Frontal cortex (tissue), 4 donors: ENCODE measurements around the gene STAC2. TPM values are rescaled to one million over a fixed set of nuclear protein-coding genes. Genes with fewer than 3 reads are reported as not detected.
"Not testable (repeated sequence)": the region's sequence is repeated elsewhere in the genome, so short reads cannot be mapped to it uniquely, and the experiment has no call there.

ENCODE experiments used
- DNase-seq, 2 donors: peaks; one replicate each; pipeline ENCODE4 v3.0.0; 2012; ENCODE audit warnings: low spot score in 2 of 2
- FAIRE-seq: peaks from 2 replicates; lab custom pipeline; 2012; peaks lifted over from hg19 to GRCh38; lab: Jason Lieb, UNC
- total RNA-seq: library from RNA; depleted of rRNA; stranded (reverse); fragments of >200 nt; gene quantifications from one replicate; pipeline ENCODE4 v1.2.3, GENCODE V29; 2014
- donor health status: control.
- donor health status: control.
- donor health status: control.

Gene STAC2, protein sequence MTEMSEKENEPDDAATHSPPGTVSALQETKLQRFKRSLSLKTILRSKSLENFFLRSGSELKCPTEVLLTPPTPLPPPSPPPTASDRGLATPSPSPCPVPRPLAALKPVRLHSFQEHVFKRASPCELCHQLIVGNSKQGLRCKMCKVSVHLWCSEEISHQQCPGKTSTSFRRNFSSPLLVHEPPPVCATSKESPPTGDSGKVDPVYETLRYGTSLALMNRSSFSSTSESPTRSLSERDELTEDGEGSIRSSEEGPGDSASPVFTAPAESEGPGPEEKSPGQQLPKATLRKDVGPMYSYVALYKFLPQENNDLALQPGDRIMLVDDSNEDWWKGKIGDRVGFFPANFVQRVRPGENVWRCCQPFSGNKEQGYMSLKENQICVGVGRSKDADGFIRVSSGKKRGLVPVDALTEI
- under 0.01 TPM for total RNA-seq

DNA sequence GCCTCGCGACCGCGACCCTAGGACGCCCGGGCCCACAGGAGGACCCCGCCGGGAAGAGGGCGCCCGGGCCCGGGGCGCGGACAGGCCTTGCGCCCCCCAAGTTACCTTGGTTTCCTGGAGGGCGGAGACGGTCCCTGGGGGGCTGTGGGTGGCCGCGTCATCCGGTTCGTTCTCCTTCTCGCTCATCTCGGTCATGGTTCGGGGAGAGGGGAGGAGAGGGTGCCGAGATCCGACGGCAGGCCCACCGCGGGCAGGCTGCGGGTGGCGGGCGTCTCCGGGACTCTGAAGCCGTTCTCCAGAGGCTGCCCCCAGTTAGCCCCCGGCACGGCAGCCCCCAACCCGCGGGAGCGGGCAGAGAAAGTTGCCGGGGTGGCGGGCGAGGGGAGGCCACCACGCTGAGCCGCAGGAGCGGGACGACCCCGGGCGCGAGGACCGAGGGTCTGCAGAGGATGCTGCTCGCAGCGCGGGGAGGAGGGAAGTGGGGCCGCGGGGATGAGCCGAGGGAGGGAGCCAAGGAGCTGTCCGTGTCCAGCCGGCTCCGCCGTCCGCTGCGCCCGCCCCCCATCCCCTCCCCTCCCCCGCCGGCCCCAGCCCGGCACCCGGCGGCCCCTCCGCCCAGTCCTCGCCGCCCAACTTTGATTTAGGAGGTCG is at the start of gene STAC2:
Gene STAC2 (minus strand): TSS at position 638 of the 651 bp plus-strand sequence. CDS start 443 bp downstream, at position 195.
- DNase-seq (no peak), FAIRE-seq (no peak)

DNA sequence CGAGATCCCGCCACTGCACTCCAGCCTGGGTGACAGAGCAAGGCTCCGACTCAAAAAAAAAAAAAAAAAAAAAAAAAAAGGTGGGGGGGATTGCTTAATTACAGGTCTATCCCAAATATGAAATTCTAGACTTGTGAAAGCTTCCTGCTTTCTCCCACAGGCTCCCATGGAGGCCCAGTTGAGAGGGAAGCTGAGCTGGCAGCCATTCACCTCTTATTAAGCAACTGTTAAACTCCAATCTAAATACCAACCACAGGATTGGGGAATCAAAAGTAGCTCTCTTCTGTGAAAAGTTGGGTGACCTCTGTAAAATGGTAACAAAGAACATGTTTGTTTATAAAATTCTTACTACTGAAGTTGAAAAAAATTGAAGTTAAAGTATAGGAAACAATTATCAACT is 45.8 kb upstream of the STAC2 start:
- no peak for FAIRE-seq

DNA sequence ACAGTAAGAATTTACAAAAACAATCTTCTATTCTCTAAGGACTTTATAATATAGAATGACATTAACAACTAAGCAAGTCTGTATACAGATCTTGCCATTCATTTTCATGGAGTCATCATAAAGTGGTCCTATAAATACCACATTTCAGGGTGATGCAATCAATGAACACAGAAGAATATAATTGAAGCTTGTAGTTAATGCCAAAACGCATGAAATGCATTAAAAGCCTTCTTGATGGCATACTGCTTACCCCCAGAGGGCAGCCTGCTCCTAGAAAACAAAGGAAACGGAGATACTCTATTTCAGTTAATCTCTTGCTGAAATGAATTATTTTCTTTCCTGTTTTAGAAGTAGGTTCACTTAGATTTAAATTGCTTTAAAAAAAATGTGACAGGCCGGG is 45.2 kb upstream of the STAC2 start:
- DNase-seq = peak in 1 of 2 donors; percentile 12
- no peak for FAIRE-seq

More for the DNA sequence above, 45.8 kb upstream of the STAC2 start:
- DNase-seq = no peak

DNA sequence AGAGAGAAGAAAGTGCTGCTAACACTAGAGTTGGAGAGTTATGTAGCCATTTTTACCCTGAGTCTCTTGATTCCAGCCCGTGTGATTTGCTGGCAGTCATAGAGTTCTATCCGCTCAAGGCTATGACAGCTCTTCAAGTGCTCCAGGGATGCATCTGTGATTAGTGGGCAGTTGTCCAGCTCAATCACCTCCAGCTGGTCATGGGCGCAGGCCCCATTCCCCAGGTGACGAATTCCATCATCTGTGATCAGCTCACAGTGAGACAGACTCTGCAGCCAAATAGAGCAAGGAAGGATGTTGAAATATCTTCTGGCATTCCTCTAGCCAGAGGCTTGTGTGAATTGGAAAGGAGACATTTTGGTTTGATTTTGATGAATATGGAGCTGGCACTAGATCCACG is 38.4 kb upstream of the STAC2 start:
- FAIRE-seq (no peak), DNase-seq (no peak)

DNA sequence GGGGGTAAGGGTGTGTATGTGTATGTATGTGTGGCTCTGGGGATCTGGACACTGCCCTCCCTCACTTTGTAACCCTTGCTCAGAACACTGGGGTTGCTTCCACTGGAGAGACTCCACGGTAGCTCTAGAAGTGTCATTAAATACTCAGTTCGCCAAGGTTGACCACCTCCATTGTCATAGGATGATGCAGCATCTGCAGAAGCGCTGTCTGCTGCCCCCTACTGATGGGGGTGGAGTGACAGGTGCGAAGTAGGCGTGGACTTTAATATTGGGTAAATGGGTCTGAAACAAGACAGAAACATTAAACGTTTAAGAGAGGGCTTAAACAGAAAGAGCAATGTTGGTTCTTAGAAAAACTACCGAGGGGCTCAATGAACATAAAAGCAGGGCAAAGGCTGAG is 35.5 kb upstream of the STAC2 start:
- DNase-seq (no peak), FAIRE-seq (no peak)

DNA sequence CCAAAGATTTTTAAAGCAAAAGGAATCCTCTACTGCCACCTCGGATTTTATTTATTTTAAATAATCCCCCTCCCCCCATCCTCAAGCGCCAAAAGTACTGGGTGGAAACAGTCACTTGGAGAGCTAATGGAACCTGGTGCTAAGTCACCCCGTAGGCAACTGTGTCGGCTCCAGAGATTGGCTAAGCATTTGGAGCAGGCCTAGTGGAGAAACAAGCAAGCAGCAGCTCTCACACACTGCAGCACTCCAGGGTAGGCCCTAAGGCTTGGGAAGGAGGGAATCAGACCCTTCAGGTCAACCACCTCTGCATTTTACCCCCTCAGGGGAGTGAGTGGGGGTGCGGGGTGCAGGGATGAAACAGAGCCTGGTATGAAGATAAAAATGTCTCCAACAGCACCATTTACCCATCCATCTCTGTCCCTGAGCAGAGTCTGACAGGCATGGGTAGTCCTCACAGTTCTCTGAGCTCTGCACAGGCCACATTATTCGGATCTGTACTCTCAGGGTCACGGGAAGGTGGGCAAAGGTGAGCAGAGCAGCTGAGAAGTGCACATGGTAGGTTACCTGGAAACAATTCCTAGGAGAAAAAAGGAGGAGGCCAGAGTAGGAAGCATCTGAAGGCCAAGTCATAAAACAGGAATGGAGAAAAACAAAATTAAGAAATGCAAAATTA is 27.2 kb upstream of the STAC2 start:
- DNase-seq = no peak
- no peak for FAIRE-seq

DNA sequence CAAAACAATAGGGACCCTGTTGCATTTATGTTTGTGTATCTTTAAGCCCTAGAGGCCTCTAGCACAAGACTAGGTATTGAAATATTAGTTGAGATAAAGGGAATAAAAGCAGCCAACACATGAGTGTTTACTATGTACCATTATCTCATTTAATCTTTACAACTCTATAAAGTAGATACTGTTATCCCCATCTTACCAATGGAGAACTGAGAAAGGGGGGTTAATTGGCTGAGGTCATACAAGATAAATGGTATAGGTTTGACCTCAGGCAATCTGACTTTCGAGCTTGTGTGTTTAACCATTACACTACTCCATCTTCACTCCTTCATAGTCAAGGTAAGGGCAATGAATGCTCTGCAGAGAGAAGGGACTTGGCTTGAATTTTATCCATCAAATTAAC is 26.3 kb upstream of the STAC2 start:
- no peak for FAIRE-seq

DNA sequence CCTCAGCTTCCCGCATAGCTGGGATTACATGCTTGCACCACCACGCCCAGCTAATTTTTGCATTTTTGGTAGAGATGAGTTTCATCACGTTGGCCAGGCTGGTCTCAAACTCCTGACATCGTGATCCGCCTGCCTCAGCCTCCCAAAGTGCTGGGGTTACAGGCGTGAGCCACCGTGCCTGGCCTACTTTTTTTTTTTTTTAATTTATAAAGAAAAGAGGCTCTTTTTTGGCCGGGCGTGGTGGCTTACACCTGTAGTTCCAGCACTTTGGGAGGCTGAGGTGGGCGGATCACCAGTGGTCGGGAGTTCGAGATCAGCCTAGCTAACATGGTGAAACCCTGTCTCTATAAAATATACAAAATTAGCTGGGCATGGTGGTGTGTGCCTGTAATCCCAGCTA is 24.3 kb upstream of the STAC2 start:
- not testable (repeated sequence) for DNase-seq, FAIRE-seq

More for the DNA sequence above, 26.3 kb upstream of the STAC2 start:
- DNase-seq = no peak

DNA sequence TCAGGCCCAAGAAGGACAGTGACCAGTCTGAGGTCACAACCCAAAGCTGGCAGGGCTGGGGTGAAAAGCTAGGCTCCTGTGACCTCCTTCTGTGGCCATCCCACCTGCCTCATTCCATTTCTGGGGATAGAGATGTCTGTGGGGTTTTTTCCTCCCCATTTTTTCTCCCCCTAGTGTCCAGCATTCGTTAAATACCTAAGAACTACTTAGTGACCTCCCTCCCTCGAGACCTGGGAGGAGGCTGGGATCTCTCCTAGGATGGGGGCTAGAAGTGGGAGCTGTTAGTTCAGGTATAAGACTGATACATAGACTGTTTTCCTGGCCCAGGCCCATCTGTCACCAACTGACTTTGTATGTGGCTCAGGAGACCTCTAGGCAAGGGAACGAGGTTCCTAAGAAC is 20.5 kb upstream of the STAC2 start:
- no peak for DNase-seq
- no peak for FAIRE-seq

DNA sequence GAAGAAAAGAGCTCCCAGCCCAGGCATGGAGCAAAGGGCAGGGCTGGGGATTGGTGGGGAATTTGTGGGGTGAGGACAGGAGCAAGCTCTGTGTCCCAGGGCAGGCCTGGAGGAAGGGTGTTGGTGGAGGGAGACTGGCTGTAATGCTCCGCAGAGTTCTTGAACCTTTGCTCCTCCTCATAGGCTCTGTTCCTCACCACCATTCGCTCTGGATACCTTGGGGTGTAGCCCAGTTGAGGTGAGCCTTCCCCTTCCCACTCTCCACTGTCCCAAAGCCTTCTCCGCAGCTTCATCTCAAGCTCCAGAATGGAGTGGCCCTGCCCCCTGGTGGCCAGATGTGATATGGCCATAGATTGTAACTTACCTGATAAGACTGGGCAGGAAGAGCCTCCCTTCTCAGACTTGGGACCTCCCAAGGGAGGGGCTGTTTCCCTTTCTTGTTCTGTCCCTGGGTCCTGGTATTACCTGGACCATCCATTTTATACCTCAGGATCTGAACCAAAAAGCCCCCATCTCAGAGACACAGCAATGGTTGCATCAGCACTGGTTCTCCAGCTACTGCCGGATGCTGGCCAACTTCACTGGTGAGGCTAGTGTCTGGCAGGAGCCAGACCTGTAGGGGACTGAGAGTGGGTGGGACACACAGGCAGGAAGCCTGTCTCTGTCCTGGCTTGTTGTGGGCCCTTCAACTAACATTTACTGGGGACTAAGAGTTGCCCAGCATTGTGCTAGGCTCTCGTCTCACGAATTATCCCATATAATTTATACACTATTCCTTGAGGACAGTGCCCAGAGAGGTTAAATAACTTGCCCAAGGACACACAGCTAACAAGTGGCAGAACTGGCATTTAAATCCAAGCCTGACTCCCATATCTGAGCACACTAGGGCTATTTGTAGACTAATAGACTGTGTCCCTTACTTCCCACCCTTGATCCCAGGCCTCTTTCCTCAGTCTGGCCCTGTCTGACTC is 19.1 kb upstream of the STAC2 start:
- no peak for FAIRE-seq

DNA sequence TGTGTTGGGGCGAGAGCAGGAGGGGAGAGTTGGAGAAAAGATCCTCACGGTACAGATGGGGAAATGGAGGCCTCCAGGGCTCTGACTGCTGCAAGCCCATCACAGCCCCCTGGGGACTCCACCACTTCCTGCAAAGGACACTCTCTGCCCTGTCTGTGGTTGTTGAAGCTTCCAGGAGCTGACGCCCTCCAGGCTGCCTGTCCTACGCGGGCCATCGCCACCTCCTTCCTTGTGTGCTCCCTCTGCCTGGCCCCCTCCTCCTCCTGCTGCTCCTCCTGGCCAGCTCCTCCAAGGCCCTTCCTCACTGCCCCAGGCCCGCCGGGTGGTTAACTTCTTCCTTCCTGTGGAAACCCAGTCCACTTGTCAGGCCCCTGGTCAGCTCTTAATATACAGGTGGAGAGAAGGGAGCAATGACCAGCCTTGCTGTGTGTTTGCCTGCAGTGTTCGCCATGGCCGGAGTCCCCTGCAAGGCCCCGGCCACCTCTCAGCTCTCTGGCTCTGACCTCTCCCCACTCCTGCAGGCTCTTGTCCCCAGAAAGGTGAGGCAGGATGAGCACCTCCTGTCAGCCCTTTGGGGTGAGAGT is 18.4 kb upstream of the STAC2 start:
- FAIRE-seq = no peak
- no peak for DNase-seq

More for the DNA sequence above, 19.1 kb upstream of the STAC2 start:
- peak; percentile 62 to 81 for DNase-seq

DNA sequence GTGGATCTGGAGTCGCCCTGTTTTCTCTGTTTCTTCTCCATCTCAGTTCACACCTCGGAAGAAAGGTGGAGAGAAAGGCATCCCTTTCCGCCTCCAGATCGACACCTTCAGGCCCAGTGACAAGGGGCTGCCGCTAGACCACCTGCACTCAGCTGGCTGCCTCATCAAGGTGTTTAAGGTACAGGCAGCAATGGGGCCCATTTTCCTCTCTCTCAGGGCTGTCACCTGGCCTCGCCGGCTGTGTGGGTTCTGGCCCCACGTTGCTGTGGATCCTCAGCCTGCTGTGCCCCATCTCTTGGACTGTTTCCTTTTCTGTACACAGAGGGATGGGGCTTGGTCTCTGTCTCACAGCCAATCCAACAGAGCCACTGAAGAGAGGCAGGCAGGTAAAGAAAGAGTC is 17.4 kb upstream of the STAC2 start:
- DNase-seq (no peak), FAIRE-seq (no peak)

DNA sequence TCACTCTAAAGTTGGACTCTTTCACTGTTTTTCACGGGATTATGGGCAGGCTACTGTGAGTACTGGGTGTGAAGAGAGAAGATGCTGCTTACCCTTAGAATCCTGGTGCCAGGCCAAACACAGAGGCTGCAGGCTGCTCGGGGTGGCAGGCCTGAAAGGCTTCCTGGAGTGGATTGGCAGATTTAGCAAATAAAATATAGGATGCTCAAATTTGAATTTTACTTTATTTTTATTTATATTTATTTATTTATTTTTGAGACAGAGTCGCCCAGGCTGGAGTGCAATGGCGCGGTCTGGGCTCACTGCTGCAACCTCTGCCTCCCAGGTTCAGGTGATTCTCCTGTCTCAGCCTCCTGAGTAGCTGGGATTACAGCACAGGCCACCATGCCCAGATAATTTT is 14.9 kb upstream of the STAC2 start:
- FAIRE-seq = no peak
- DNase-seq = no peak

DNA sequence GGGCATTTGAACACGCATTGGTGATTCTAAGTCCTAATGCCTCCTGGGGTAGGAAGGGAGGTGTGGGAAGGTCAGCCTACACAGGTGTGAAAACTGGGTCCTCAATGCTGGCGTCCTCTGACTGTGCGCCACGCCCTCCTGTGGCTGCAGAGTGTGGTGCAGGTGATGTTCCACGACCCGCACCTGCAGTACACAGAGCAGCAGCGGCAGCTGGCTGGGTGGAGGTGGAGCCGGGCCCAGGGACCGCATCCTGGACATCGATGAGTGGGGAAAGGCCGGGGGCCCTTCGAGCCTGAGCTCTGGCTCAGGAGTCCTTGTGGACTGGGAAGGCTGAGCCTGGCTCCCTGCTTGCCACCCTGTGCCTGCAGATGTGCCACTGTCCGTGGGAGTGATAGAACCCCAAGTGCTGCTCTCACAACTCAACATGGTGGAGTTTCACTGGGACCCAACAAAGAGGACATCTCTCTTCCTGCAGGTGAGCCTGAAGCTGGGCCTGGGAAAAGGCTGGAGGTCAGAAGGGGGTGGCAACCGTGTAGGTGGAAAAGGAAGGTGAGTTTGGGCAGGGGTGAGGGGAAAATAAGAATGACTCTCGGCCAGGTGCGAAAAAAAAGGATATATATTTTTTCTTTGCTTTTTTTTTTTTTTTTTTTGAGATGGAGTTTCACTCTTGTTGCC is 14.0 kb upstream of the STAC2 start:
- DNase-seq (no peak), FAIRE-seq (no peak)

DNA sequence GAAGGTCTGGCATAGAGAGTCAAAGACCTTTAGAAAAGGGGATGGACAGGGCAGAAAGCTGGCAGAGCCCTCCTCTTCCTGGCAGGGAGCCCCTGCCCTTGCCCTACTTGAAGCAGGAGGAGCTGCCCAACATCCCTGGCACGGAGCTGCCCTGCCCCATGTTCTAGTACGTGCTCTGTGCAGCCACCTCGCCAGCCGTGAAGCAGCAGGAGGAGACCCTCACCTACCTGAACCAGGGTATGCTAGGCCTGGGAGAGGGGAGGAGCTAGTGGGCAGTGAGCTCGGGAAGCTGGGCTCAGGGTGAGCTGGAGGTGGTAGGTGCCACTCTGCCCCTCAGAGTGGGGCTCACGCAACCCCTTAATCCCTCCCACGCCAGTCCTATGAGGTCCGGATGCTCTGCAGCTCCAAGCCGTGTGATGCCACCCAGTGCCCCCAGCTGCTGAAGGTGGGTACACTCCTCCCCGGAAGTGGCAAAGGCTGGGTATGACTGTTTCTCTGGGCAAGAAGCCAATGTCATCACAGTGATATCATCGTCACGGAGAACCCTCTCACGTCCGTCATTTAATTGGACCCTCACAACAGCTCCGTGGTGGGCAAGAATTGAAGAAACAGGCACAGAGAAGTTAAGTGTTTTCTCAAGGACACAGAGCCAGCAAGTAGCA is 12.7 kb upstream of the STAC2 start:
- FAIRE-seq (no peak), DNase-seq (no peak)

DNA sequence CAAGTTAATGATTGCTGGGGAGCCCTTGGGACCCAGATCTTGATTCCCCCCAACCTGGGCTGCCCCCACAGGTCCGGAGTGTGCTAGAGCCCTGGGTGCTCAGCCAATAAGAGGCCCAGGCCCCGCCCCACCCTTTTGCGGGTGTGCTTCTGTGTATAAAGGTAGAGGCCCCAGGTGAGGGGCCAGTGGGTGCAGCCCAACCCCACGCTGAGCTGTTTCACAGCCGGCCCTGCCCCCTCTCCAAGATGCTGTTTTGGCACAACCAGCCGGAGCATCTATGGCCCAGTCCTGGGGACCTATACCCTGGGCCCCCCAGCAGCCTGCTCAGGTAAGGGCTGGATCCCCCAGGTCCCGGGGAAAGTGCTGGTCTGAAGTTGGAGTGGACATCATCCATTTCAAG is 11.8 kb upstream of the STAC2 start:
- DNase-seq (no peak), FAIRE-seq (no peak)

DNA sequence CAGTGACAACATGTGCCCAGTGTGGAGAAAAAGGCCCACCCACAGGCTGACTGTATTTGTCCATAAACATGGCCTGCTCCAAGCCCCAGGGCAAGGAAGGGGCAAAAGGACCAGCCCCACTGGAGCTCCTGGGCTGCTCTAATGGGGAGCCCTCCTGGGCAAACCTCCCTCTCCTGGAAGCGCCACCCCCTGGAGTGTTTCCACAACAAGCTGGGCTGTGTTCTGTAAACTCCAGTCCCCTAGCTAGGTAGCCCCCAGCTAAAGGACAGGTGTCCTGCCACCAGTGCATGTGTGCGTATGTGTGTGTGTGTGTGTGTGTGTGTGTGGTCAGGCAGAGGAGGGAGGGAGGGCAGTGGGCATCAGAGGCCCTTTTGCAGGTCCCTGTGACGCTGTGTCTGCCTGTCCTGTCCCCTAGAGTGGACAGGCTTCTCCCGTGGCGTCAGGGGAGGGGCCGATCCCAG is 11.3 kb upstream of the STAC2 start:
- no peak for DNase-seq
- no peak for FAIRE-seq

DNA sequence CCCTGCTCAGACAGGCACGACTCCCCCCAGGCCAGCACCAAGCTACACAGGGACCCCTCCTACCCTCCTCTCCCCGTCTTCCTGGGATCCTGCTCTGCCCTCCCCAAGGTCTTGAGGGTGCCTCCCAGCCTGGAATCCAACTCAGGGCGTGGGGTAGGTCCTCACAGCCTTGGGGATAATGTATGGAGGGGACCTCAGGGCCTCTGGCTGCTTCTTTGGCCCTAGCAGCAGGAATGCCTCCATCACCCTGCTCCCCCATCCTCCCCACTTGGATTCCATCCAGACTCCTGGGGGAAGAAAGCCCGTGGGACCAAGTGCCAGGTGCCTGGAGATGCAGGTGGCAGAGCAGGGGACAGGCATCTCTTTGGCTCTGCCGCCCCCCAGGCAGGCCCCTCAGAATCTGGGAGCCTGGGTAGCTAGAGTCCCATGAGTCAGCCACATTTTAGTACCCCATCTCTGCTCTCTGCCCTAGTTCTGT is 10.7 kb upstream of the STAC2 start:
- DNase-seq = no peak
- no peak for FAIRE-seq
